Colonic mucosa (tissue), 4 donors: ENCODE data around the gene DLL1. TPM values are rescaled to one million over a fixed set of nuclear protein-coding genes. Genes with fewer than 3 reads are reported as not detected.

Experiments used
- DNase-seq: peaks from one replicate; pipeline ENCODE4 v3.0.0-alpha.2; 2020
- H3K27ac ChIP-seq: fragments of 200-600 bp; one replicate; pipeline ENCODE4 v1.8.0; 2021
- H3K27me3 ChIP-seq: fragments of 200-600 bp; one replicate; pipeline ENCODE4 v1.8.0; 2021
- H3K36me3 ChIP-seq: fragments of 200-600 bp; one replicate; pipeline ENCODE4 v1.8.0; 2021
- H3K4me1 ChIP-seq: fragments of 200-600 bp; one replicate; pipeline ENCODE4 v1.8.0; 2021; ENCODE audit warnings: mild to moderate bottlenecking
- H3K4me3 ChIP-seq: fragments of 200-600 bp; one replicate; pipeline ENCODE4 v1.8.0; 2021
- H3K9ac ChIP-seq, 2 donors: one replicate each; pipeline ENCODE4 v1.7.0; 2013; ENCODE audit warnings: control low read depth in 2 of 2, low read depth in 2 of 2, low read length in 2 of 2
- H3K9me3 ChIP-seq: fragments of 200-600 bp; one replicate; pipeline ENCODE4 v1.8.0; 2021
- intact Hi-C: fragments of 100-400 bp; cut with DNase I; formaldehyde crosslinking; loops from one replicate; pipeline ENCODE4 v1.14.1; 2022
- total RNA-seq, 2 donors: library from RNA; stranded (reverse); fragmentation: NEBNext Ultra II Directional in 1 of 2; extraction: Animal tissue kit (Norgen Biotek cat#: 25700) in 1 of 2; gene quantifications; one replicate each; pipeline ENCODE4 v1.2.1, GENCODE V29; 2021
- TF ChIP-seq, protein P1 (sequence below): fragments of 200-600 bp; IDR thresholded peaks from one replicate; pipeline ENCODE4 v1.8.0; 2022; ENCODE audit warnings: antibody characterized with exemption, mild to moderate bottlenecking
- donor health status: healthy.
- donor health status: DM: no; HTN: no; CAD: no.
- donor health status: DM: no; HTN: no; CAD: no.

The DLL1 gene
- total RNA-seq, 2 donors from 2014 or later, result 16.1 to 26.8 TPM

- Histone ChIP-seq H3K9ac (no peak overlapping the region), H3K4me3 (no peak overlapping the region), H3K36me3 (no peaks in the 10 kb centered on the region), H3K27ac (no peak overlapping the region), H3K27me3 (no peaks in the 10 kb centered on the region), H3K9me3 (no peaks in the 10 kb centered on the region), H3K4me1 (no peaks in the 10 kb centered on the region)
- intact Hi-C loops, result no loop called here
- no peak for DNase-seq
- TF ChIP-seq, protein P1, sequence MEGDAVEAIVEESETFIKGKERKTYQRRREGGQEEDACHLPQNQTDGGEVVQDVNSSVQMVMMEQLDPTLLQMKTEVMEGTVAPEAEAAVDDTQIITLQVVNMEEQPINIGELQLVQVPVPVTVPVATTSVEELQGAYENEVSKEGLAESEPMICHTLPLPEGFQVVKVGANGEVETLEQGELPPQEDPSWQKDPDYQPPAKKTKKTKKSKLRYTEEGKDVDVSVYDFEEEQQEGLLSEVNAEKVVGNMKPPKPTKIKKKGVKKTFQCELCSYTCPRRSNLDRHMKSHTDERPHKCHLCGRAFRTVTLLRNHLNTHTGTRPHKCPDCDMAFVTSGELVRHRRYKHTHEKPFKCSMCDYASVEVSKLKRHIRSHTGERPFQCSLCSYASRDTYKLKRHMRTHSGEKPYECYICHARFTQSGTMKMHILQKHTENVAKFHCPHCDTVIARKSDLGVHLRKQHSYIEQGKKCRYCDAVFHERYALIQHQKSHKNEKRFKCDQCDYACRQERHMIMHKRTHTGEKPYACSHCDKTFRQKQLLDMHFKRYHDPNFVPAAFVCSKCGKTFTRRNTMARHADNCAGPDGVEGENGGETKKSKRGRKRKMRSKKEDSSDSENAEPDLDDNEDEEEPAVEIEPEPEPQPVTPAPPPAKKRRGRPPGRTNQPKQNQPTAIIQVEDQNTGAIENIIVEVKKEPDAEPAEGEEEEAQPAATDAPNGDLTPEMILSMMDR, result no peak
Observed at GRCh38 chr6:170243386-170243785, 47.5 kb downstream of the DLL1 start.

- H3K4me1 ChIP-seq, result no peaks in the 10 kb centered on the region
- no peak for DNase-seq
- no peaks in the 10 kb centered on the region for H3K27me3 ChIP-seq
- no peak overlapping the region for H3K4me3 ChIP-seq
- H3K9ac ChIP-seq, result no peak overlapping the region
- H3K36me3 ChIP-seq, result no peaks in the 10 kb centered on the region
- TF ChIP-seq, protein P1, result no peak
- H3K9me3 ChIP-seq, result no peaks in the 10 kb centered on the region
- no peak overlapping the region for H3K27ac ChIP-seq
- intact Hi-C loops, result no loop called here
Observed at GRCh38 chr6:170238741-170239565, 51.9 kb downstream of the DLL1 start.

GRCh38 chr6:170237999-170238740, 52.7 kb downstream of the DLL1 start:
- H3K4me3 ChIP-seq, result no peak overlapping the region
- TF ChIP-seq, protein P1, result no peak
- DNase-seq, result no peak

GRCh38 chr6:170236131-170236836, 54.6 kb downstream of the DLL1 start:
- no peak for DNase-seq
- Histone ChIP-seq H3K4me3 (no peak overlapping the region), H3K9me3 (no peaks in the 10 kb centered on the region), H3K4me1 (no peaks in the 10 kb centered on the region), H3K9ac (no peak overlapping the region), H3K36me3 (no peaks in the 10 kb centered on the region), H3K27ac (no peak overlapping the region), H3K27me3 (no peaks in the 10 kb centered on the region)
- intact Hi-C loops, result no loop called here
- TF ChIP-seq, protein P1, result no peak

More at GRCh38 chr6:170237999-170238740, 52.7 kb downstream of the DLL1 start:
- H3K27me3 ChIP-seq, result no peaks in the 10 kb centered on the region
- H3K36me3 ChIP-seq, result no peaks in the 10 kb centered on the region
- no peaks in the 10 kb centered on the region for H3K4me1 ChIP-seq
- H3K9ac ChIP-seq, result no peak overlapping the region
- intact Hi-C loops, result no loop called here
- H3K9me3 ChIP-seq, result no peaks in the 10 kb centered on the region
- no peak overlapping the region for H3K27ac ChIP-seq

- DNase-seq, result no peak
- H3K4me3 ChIP-seq, result no peak overlapping the region
- H3K27ac ChIP-seq, result no peak overlapping the region
- no peaks in the 10 kb centered on the region for H3K27me3 ChIP-seq
- intact Hi-C loops, result no loop called here
- H3K36me3 ChIP-seq, result no peaks in the 10 kb centered on the region
- no peaks in the 10 kb centered on the region for H3K9me3 ChIP-seq
- H3K9ac ChIP-seq, result no peak overlapping the region
- no peaks in the 10 kb centered on the region for H3K4me1 ChIP-seq
- TF ChIP-seq, protein P1, result no peak
Observed at GRCh38 chr6:170235391-170236125, 55.3 kb downstream of the DLL1 start.
